Activated gamma-delta T cell treated with anti-CD3 and anti-CD28 coated beads, Interleukin-2, amount 50 U/mL, for 16 hours (primary cell): ENCODE results near the gene COMMD6.

Experiments
- DNase-seq: peaks from one replicate; pipeline ENCODE4 v3.0.0-alpha.2; 2020; ENCODE audit warnings: low read depth

COMMD6 gene

DNA sequence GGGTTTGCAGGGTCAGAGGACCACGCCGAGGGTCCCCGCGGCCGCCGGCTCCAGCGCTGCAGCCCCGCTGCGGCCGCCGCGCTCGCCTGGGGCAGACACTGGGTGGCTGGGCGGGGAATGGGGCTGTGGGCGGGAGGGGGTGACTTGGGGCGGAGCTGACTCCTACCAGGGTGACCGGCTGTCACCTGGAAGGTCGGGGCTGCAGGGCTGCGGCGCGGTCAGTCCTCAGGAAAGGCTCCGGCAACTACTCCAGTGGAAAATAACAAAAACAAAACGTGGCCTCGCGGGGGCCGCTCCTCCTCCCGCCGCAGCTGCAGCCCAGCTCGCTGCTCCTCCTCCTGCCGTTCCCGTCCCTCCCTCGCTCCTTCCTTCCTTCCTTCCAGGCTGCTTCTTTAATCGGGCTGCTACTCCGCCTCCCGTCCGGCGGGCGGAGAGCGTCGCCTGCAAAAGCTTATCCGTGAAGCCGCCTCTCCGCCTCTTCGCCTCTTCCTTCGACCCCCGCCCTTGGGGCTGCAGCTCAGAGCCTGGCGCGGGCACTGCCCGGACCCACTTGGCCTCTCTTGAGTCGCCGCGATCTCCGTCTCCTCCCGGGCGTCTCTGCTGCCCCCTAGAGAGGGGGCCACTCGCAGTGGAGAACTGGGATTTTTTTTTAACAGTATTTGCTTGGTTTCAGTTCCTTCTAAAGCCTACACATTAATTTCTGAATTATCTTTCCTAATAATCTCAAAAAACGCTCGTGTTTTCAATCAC lies 55.4 kb downstream of the COMMD6 start, which contains the start of gene TBC1D4:
Gene TBC1D4, minus strand, starts transcription at position 100 of the 750 bp plus-strand sequence. CDS start 402 bp downstream, outside the sequence.
- peak; percentile 19 for DNase-seq

DNA sequence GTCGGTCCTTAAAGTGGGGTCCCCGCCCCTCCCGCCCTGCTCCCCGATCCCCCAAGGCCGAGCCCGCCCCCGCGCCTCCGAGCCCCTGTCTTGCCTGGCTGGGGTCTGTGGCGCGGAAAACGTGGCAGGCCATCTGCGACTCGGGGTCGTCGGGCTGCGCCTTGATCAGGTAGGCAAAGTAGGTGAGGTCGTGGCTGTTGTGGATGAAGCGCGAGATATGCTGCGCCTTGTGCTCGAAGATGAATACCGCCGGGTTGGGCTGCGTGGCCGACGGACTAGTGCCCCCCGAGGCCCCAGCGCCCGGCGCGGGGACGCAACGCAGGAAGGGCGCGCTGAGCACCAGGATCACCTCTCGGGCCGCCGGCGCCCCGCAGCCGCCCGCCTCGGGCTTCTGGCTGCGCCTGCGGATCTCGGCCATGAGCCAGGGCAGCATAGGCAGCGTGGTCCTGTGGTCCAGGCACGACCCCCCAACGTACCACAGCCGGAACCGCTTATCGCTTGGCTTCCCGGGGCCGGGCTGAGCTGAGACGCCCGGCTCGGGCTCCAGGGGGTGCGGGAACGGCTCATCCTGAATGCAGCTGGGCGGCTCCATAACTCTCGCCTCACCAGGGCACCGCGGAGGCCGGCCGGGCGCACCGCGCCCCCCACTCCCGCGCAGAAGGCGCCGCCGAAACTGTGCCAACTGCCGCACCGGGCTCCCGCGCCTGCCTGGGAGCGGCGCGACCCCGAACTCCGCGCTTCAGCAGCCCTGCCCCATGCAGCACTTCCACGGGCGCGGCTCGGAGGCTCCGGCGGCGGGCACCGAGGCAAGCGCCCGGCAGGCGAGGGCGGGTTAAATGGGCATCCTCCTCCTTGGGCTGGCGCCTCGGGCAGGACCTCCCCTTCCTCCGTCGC lies 56.2 kb downstream of the COMMD6 start:
- peak; percentile 1 for DNase-seq

DNA sequence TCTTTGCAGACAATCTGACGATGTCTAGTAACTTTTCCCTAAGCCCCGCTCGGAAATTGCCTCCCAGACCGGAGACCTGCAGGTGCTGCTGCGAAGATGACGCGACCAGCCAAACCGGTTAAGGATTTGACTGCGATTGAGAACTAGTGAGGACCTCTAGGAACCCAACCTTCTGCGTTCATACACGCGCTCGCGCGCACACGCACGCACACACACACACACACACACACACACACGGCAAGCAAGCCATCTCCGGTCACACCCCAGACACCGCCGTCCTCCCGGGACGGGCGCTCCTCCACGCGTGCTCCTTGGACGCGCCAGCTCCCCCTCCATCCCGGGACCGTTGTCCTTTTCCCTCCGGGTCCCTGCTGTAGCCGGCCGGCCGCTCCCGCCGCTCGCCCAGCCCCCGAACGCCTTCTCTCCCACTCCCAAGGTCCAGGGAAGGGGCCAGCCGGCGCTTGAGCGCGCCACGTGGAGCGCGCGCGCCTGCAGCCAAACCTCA lies 56.9 kb downstream of the COMMD6 start:
- DNase-seq, result peak; percentile 1

DNA sequence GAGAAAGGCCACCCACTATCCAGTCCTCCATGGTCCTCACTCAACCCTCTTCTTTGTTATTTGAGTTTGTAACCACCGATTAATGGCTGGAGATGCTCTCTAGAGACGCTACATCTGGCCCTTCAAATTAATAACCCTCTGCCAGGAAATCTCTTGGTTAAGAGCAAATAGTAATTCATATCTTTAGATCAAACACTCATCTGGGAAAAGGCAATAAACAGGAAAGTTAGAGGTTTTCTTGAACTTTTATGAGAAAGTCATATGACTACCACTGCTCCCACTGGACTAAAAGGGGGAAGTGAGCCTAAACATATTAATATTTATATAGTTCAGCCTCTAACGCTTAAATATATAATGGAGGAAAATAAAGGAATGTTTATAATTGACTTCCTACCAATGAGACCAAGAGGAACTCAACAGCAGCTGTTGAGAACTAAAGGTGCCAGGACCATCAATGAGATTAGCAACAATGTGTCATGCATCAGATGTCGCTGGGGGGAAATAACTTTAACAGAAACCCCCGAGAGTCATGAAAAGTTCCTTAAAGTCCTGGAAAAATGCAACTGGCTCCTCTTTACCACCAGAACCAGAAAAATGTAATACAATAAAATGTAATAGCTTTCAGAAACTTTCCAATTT lies 58.4 kb downstream of the COMMD6 start:
- no peak for DNase-seq

DNA sequence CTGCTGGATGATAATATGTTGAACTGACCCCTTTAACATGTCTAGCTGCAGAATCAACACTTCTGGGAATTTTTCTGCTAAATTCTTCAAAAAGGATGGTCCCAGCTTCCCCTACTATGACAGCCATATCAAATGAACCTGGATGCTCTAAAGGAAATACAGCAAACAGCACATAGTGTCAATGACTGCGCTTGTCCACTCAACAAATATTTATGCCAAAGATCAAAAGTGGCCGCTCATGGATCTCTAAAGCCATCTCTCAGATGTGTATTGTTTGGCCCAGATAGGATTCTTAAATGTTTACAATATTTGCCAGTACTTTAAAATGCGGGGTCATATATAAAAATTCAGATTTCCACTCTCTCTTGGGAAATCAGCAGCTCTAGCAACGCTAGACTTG lies 59.0 kb downstream of the COMMD6 start:
- DNase-seq, result no peak
